Panc1 (cell line): Measurements from ENCODE around the gene NXPH3.

Source experiments
- POLR2AphosphoS5 ChIP-seq: IDR thresholded peaks from 2 replicates; pipeline ENCODE4 v1.6.1; 2012; ENCODE audit warnings: mild to moderate bottlenecking, low read depth, low read length, moderate library complexity
- TF ChIP-seq, protein P1 (sequence below): fragments of 450-650 bp; IDR thresholded peaks from 2 replicates; pipeline ENCODE4 v1.5.1; 2017; ENCODE audit warnings: mild to moderate bottlenecking

DNA sequence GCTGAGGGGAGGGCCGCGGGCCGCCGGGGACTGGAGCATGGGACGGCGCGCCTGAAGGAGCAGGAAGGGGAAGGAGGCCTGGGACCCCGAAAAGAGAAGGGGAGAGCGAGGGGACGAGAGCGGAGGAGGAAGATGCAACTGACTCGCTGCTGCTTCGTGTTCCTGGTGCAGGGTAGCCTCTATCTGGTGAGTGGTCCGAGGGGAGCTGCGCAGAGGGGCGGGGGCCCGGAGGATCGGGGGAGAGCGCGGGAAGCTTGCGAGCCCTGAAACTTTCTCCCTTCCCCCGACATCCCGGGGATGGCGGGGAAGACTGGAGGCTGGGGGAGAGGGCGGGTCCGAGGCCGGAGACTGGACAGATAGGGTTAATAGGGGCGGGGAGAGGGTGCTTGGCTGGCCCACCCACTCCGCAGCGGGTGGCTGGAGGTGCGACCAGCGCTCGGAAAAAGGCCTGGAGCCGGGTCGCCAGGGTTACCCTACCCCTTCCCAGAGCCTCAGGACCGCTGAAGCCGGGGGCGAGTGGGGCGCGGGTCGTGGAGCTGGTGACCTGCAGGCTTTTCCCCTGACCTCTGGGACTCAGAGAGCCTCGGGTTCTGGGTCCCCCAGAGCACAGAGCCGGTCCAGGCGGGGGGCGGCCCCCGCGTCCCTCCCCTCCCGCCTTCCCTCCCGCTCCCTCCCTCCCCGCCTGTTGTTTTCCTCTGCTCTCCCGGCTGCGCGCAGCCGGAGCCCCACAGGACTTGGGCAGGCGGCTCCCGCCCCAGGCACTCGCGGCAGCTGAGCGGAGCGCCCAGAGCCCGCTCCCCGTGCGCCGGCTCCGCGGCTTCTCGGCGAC is 631 bp downstream of the NXPH3 start:
- no peak for TF ChIP-seq POLR2AphosphoS5
- TF ChIP-seq, protein P1, sequence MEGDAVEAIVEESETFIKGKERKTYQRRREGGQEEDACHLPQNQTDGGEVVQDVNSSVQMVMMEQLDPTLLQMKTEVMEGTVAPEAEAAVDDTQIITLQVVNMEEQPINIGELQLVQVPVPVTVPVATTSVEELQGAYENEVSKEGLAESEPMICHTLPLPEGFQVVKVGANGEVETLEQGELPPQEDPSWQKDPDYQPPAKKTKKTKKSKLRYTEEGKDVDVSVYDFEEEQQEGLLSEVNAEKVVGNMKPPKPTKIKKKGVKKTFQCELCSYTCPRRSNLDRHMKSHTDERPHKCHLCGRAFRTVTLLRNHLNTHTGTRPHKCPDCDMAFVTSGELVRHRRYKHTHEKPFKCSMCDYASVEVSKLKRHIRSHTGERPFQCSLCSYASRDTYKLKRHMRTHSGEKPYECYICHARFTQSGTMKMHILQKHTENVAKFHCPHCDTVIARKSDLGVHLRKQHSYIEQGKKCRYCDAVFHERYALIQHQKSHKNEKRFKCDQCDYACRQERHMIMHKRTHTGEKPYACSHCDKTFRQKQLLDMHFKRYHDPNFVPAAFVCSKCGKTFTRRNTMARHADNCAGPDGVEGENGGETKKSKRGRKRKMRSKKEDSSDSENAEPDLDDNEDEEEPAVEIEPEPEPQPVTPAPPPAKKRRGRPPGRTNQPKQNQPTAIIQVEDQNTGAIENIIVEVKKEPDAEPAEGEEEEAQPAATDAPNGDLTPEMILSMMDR, result no peak
